Left renal cortex interstitium (tissue), 4 donors: ENCODE results near the gene THSD4. TPM values are rescaled to one million over a fixed set of nuclear protein-coding genes. Genes with fewer than 3 reads are reported as not detected.

Experiments used
- DNase-seq, 4 donors: peaks; one replicate each; pipeline ENCODE4 v3.0.0-alpha.2; 2013; ENCODE audit warnings: low read depth in 4 of 4, low spot score in 2 of 4, missing footprints in 1 of 4
- polyA plus RNA-seq, 4 donors: library from polyadenylated mRNA; unstranded; fragments of 120-200 nt; gene quantifications; one replicate each; pipeline ENCODE4 v1.2.1, GENCODE V29; 2013; ENCODE audit not compliant: insufficient read length in 4 of 4

The THSD4 gene
- polyA plus RNA-seq, 4 donors, result 30.0 to 48.5 (median 35.9) TPM

DNA sequence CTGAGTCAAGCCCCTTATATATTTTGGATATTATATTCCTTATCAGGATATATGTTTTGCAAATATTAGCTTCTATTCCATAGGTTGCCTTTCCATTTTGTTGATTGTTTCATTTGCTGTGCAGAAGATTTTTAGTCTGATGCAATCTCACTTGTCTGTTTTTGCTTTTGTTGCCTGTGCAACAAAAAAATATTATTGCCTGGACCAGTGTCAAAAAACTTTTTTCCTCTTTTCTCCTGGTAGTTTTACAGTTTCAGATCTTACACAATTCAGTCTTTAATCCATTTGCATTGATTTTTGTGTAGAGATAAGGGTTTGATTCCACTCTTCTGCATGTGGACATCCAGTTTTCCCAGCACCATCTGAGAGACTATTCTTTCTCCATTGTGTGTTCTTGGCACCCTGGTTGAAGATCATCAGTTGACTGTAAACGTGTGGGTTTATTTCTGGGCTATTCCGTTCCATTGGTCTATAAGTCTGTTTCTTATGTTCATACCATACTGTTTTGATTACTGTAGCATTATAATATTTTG, 466.2 kb downstream of the THSD4 start:
- no peak for DNase-seq

DNA sequence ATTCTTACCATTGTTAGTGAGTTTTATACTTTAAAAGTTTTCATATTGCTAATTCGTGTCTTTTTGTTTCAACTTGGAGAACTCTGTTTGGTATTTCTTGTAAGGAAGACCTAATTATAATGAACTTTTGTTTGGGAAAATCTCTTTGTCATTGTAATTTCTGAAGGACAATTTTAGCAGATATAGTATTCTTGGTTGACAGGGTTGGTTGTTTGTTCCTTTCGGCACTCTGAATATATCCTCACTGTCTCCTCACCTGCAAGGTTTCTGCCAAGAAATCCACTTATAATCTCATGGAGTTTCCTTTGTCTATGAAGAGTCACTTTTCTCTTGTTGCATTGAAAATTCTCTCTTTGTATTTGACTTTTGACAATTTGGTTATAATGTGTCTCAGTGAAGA, 469.9 kb downstream of the THSD4 start:
- DNase-seq, result no peak

- no peak for DNase-seq
These were observed 471.2 kb downstream of the THSD4 start for GRCh38 chr15:71586463-71586862.

GRCh38 chr15:71588746-71589145, 473.5 kb downstream of the THSD4 start:
- DNase-seq, result no peak

GRCh38 chr15:71591057-71591456, 475.8 kb downstream of the THSD4 start:
- DNase-seq, result no peak

DNA sequence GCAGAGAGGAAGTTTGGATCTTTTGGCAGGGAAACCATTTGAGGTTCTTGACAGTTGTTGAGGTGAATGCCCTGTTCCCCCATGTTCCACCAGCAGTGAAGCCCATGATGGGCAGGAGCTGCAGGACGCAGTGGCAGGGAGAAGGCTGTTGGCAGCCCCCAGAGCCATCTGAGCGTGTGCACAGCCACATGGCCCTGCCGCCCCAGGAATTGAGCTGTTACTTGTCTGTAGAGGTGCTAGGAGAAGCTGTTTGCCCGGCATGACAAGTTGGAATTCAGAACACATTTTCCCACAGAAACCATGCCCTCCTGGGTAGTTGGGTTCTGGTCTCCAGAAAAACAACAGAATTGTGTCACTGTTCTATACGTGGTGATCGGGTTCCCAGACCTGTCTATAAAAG, 476.9 kb downstream of the THSD4 start:
- DNase-seq, result no peak

DNA sequence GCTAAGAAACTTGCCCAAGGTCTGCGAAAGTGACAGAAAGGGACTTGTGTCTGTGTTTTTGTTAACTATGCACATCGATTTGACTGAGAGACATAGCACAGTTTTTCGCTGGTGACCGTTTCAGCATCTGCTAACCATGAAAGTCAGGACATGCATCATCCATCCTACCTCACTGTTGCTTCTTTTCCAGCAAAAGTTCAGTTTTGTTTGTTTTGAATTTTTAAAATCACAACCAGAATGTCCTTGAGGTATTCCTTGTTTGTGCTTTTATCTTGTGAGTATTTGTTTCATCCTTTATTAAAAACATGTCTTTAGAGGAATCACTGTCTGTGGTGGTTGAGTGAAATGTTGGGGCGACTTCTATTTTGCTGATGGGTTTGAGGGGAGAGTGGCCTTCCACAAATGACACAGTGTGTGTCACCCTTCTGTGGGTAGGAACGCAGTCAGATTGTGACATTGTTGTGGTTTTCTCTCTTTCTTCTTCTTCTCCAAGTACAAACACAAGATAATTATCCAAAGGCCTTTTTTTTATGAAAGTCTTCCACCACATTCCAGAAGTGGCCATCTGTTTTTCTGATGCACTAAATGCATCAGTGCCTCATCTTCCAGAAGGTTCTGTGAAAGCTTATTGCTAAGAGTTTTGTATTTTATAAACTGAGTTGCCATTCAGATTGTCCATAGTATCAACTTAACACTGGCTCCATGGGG, 480.7 kb downstream of the THSD4 start:
- DNase-seq, result no peak

GRCh38 chr15:71596672-71597071, 481.4 kb downstream of the THSD4 start:
- no peak for DNase-seq

- DNase-seq, result no peak
These were observed 481.9 kb downstream of the THSD4 start for GRCh38 chr15:71597126-71597525.

DNA sequence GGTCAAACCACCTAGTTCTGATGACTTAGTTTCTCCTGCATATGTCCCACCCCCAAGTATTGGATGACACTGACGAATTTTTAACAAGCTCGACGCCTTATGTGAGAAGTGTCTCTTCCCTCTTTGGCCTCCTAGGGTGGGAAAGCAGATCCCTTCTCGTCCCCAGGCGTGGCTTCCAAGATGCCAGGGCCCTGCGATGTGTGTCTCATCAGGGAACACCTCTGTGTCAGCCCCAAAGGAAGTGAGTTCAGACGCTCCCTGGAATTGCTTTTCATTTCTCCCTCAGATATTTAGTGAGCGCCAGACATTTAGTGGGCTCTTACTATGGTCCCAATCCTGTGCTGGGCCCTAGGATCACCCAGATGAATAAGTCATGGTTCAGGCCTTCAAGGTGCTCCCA, 482.4 kb downstream of the THSD4 start:
- no peak for DNase-seq

- no peak for DNase-seq
These were observed 483.5 kb downstream of the THSD4 start for GRCh38 chr15:71598741-71599140.

GRCh38 chr15:71599418-71600151, 484.3 kb downstream of the THSD4 start:
- DNase-seq, result peak in 3 of 4 donors; percentile 13 to 44 (median 43)

GRCh38 chr15:71600237-71600636, 485.0 kb downstream of the THSD4 start:
- no peak for DNase-seq

- no peak for DNase-seq
These were observed 486.0 kb downstream of the THSD4 start for GRCh38 chr15:71601038-71601834.

GRCh38 chr15:71603379-71603778, 488.1 kb downstream of the THSD4 start:
- no peak for DNase-seq

- DNase-seq, result no peak
These were observed 492.1 kb downstream of the THSD4 start for GRCh38 chr15:71607383-71607782.

- no peak for DNase-seq
These were observed 495.7 kb downstream of the THSD4 start for GRCh38 chr15:71610728-71611552.

DNA sequence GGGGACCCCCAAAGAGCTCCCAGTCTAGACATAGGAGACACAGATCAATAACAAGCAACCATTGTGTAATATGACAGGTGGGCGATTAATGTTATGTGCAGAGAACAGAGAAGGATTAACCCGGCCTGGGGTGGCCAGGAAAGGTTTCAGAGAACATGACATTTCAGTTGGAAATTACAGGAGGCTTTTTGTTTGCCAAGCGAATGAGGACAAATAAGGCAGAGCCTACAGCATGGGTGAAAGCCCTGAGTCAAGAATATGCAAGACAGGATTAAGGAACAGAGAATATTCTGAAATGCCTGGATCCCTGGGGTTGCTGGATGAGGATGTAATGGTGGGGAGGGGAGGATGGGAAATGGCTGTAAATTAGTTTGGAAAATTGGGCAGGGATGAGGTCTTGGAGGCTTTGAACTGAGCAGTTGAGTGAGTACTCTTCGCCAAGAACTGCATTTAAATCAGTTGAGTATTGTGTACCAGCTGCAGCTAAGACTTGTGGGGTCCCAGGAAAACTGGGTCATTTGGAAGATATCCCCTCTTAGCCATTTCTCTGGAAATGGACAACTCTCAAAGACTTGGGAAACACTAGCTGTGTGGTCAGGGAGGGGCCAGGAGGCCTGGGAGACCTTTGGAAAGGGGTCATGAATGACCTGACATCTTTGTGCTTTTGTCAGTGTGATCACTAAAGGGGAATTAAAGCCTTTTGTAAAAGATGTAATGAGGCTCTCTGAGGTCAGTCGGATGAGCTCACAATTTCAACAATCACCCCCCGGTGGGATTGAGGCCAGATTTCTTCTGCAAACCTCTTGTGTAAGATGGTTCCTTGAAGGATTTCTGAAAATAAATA, 496.5 kb downstream of the THSD4 start:
- no peak for DNase-seq

DNA sequence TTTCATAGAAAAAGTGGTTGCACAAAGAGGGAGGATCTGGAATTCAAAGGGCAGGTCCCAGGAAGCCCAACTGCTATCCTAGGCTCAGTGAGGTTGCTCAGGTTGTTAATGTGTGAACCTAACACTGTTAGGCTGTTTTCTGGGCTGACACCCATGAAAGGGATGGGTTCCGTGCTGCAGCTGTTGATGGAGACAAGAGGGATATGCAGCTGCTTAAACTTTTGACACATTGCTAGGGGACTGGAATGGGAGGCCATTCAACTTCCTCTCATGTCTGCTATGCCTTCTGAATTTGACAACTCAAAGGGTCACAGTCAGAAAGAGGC, 497.1 kb downstream of the THSD4 start:
- no peak for DNase-seq

DNA sequence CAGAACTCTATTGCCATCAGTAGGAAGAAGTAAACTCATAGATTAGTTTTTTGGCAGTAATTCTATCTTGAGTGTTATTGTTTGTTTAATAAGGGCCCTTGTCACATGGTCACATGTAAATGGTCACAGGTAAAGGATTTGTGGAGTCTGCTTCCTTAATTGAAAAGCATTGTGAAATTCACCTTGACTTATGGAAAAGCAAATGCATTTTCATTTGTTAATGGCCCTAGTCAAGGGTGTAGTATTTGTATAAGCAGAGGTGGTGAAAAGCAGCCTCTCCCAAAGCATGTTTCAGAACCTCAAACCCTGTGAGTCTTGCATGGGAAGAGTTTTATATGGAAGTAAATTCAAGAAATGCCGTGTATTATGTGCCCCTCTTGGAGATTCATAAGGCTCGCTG, 497.6 kb downstream of the THSD4 start:
- no peak for DNase-seq
